K562 (cell line): ENCODE data around the gene MPND. TPM values are rescaled to one million over a fixed set of nuclear protein-coding genes. Genes with fewer than 3 reads are reported as not detected.

Experiments
- ATF1 ChIP-seq, 2 experiments: fragments of 450-650 bp in 1 of 2; IDR thresholded peaks; 2 replicates each; pipeline ENCODE4 v1.6.1; 2016; ENCODE audit warnings: missing compliant biosample characterization in 1 of 2, missing genetic modification characterization in 1 of 2
- ELF2 ChIP-seq: fragments of 250-450 bp; sonication (Bioruptor Pico); IDR thresholded peaks from 2 replicates; pipeline ENCODE4 v1.5.0; 2021; ENCODE audit warnings: mild to moderate bottlenecking
- JUND ChIP-seq, 2 experiments: IDR thresholded peaks; 2 replicates in 1 of 2; 3 replicates in 1 of 2; pipeline ENCODE4 v1.6.1; 2011; ENCODE audit warnings: borderline replicate concordance in 2 of 2, low read depth in 2 of 2, low read length in 2 of 2, improper control_type of control experiment in 1 of 2, missing biosample characterization in 1 of 2, missing genetic modification characterization in 1 of 2, missing genetic modification reagents in 1 of 2
- MCM3 ChIP-seq: fragments of 450-650 bp; IDR thresholded peaks from 2 replicates; pipeline ENCODE4 v1.6.1; 2016
- NCOA2 ChIP-seq, 2 experiments: fragments of 450-650 bp; IDR thresholded peaks; 2 replicates each; pipeline ENCODE4 v1.6.1; 2018; ENCODE audit warnings: mild to moderate bottlenecking in 2 of 2, moderate library complexity in 1 of 2; ENCODE audit not compliant: partially characterized antibody in 2 of 2
- PREB ChIP-seq: sonication (generic); formaldehyde crosslinking; IDR thresholded peaks from 2 replicates; pipeline ENCODE4 v1.8.1; 2023; ENCODE audit warnings: mild to moderate bottlenecking, missing genetic modification reagents
- RBM15 ChIP-seq: fragments of 200-400 bp; formaldehyde crosslinking; IDR thresholded peaks from 2 replicates; pipeline ENCODE4 v1.6.1; 2018; ENCODE audit warnings: mild to moderate bottlenecking, low read length, moderate library complexity; ENCODE audit not compliant: insufficient read depth
- SREBF1 ChIP-seq: fragments of 150-350 bp; IDR thresholded peaks from 2 replicates; pipeline ENCODE4 v1.6.1; 2014; ENCODE audit warnings: antibody characterized with exemption, low read depth, low read length, borderline replicate concordance
- STAG1 ChIP-seq: sonication (generic); formaldehyde crosslinking; IDR thresholded peaks from 2 replicates; pipeline ENCODE4 v1.5.0; 2020; ENCODE audit warnings: missing genetic modification reagents, borderline replicate concordance
- YY1 ChIP-seq, 3 experiments: IDR thresholded peaks; 2 replicates each; pipeline ENCODE4 v1.6.1; 2011; ENCODE audit warnings: low read length in 2 of 3, mild to moderate bottlenecking in 2 of 3, moderate library complexity in 2 of 3, borderline replicate concordance in 1 of 3, control low read depth in 1 of 3, low read depth in 1 of 3; ENCODE audit not compliant: insufficient read depth in 3 of 3, insufficient replicate concordance in 2 of 3, control insufficient read depth in 1 of 3, insufficient read length in 1 of 3; ENCODE audit errors: extremely low read depth in 1 of 3
- ZNF12 ChIP-seq: sonication (generic); formaldehyde crosslinking; IDR thresholded peaks from 2 replicates; pipeline ENCODE4 v1.4.0; 2020; ENCODE audit warnings: mild to moderate bottlenecking, missing genetic modification reagents
- ZNF444 ChIP-seq: fragments of 250-450 bp; sonication (Bioruptor Pico); IDR thresholded peaks from 2 replicates; pipeline ENCODE4 v1.4.0; 2020; ENCODE audit warnings: mild to moderate bottlenecking, moderate library complexity
- polyA plus RNA-seq, 8 experiments: library from polyadenylated mRNA; depleted of rRNA in 4 of 8; stranded (reverse) in 5 of 8; unstranded in 3 of 8; fragments of >200 nt; fragmentation: Nextera tagmentation in 2 of 8; fragmentation: Illumina TruSeq in 1 of 8; extraction: Ambion mirVana in 2 of 8; extraction: Trizol in 1 of 8; gene quantifications; 2 replicates each; pipeline versions ENCODE4 v1.2.1 to v1.2.3, GENCODE V29; 2011 to 2014; ENCODE audit warnings: inconsistent platforms in 1 of 8, missing spikeins in 1 of 8
- total RNA-seq, 7 experiments: library from RNA; depleted of rRNA in 6 of 7; stranded (reverse); fragments of >200 nt in 6 of 7; fragmentation: Illumina TruSeq in 2 of 7; extraction: Trizol in 2 of 7; gene quantifications; 2 replicates each; pipeline versions ENCODE4 v1.2.1 to v1.2.3, GENCODE V29; 2011 to 2021; ENCODE audit warnings: low replicate concordance in 1 of 7
- TF ChIP-seq, protein P1 (sequence below): fragments of 450-650 bp; IDR thresholded peaks from 2 replicates; pipeline ENCODE4 v1.6.1; 2016; ENCODE audit warnings: low read depth
- TF ChIP-seq, protein P2 (sequence below): sonication (generic); formaldehyde crosslinking; IDR thresholded peaks from 2 replicates; pipeline ENCODE4 v1.8.0; 2022; ENCODE audit warnings: mild to moderate bottlenecking, missing genetic modification reagents

The MPND gene
- total and polyA plus RNA-seq, 9 of the 15 experiments (the other 6 are each of a cell fraction or from before 2014, with no cell fraction given) = 0.25 to 14.0 (median 3.9) TPM

- TF ChIP-seq, protein P1, sequence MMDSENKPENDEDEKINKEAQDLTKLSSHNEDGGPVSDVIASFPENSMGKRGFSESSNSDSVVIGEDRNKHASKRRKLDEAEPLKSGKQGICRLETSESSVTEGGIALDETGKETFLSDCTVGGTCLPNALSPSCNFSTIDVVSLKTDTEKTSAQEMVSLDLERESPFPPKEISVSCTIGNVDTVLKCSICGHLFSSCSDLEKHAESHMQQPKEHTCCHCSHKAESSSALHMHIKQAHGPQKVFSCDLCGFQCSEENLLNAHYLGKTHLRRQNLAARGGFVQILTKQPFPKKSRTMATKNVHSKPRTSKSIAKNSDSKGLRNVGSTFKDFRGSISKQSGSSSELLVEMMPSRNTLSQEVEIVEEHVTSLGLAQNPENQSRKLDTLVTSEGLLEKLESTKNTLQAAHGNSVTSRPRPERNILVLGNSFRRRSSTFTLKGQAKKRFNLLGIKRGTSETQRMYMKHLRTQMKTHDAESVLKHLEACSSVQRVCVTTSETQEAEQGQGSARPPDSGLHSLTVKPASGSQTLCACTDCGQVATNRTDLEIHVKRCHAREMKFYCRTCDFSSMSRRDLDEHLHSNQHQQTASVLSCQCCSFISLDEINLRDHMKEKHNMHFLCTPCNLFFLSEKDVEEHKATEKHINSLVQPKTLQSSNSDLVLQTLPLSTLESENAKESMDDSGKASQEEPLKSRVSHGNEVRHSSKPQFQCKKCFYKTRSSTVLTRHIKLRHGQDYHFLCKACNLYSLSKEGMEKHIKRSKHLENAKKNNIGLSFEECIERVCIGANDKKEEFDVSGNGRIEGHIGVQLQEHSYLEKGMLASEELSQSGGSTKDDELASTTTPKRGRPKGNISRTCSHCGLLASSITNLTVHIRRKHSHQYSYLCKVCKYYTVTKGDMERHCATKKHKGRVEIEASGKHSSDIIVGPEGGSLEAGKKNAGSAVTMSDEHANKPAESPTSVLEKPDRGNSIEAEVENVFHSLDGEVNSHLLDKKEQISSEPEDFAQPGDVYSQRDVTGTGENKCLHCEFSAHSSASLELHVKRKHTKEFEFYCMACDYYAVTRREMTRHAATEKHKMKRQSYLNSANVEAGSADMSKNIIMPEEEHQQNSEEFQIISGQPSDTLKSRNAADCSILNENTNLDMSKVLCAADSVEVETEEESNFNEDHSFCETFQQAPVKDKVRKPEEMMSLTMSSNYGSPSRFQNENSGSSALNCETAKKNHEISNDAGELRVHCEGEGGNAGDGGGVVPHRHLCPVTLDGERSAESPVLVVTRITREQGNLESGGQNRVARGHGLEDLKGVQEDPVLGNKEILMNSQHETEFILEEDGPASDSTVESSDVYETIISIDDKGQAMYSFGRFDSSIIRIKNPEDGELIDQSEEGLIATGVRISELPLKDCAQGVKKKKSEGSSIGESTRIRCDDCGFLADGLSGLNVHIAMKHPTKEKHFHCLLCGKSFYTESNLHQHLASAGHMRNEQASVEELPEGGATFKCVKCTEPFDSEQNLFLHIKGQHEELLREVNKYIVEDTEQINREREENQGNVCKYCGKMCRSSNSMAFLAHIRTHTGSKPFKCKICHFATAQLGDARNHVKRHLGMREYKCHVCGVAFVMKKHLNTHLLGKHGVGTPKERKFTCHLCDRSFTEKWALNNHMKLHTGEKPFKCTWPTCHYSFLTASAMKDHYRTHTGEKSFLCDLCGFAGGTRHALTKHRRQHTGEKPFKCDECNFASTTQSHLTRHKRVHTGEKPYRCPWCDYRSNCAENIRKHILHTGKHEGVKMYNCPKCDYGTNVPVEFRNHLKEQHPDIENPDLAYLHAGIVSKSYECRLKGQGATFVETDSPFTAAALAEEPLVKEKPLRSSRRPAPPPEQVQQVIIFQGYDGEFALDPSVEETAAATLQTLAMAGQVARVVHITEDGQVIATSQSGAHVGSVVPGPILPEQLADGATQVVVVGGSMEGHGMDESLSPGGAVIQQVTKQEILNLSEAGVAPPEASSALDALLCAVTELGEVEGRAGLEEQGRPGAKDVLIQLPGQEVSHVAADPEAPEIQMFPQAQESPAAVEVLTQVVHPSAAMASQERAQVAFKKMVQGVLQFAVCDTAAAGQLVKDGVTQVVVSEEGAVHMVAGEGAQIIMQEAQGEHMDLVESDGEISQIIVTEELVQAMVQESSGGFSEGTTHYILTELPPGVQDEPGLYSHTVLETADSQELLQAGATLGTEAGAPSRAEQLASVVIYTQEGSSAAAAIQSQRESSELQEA = no peak
- TF ChIP-seq STAG1 (CRISPR knock-in tag) = no peak
- no peak for TF ChIP-seq ZNF444 (CRISPR knock-in tag)
- TF ChIP-seq MCM3 = no peak
- TF ChIP-seq ZNF12 = no peak
- TF ChIP-seq NCOA2 (IDR thresholded peaks at IDR 0.05; ENCODE audit: partially characterized antibody in 2 of 2) = no peak
- no peak for TF ChIP-seq RBM15
- TF ChIP-seq, protein P2, sequence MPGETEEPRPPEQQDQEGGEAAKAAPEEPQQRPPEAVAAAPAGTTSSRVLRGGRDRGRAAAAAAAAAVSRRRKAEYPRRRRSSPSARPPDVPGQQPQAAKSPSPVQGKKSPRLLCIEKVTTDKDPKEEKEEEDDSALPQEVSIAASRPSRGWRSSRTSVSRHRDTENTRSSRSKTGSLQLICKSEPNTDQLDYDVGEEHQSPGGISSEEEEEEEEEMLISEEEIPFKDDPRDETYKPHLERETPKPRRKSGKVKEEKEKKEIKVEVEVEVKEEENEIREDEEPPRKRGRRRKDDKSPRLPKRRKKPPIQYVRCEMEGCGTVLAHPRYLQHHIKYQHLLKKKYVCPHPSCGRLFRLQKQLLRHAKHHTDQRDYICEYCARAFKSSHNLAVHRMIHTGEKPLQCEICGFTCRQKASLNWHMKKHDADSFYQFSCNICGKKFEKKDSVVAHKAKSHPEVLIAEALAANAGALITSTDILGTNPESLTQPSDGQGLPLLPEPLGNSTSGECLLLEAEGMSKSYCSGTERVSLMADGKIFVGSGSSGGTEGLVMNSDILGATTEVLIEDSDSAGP (CRISPR knock-in tag) = no peak
- TF ChIP-seq ELF2 (CRISPR knock-in tag) = no peak
- TF ChIP-seq ATF1 (CRISPR knock-in tag; IDR thresholded peaks at IDR 0.05) = no peak
- TF ChIP-seq ATF1 (tag; IDR thresholded peaks at IDR 0.05) = peak; percentile 94
- TF ChIP-seq SREBF1 = no peak
- TF ChIP-seq PREB = 0 out of 2 replicates have a peak, but pooled peaks have one; percentile 62
- peak in 2 of 3 experiments; percentile 6 to 47 for TF ChIP-seq YY1 (IDR thresholded peaks at IDR 0.05; ENCODE audit: borderline replicate concordance in 1 of 3, control insufficient read depth in 1 of 3, extremely low read depth in 1 of 3, insufficient read depth in 3 of 3, insufficient read length in 1 of 3, insufficient replicate concordance in 2 of 3, low read depth in 1 of 3, low read length in 2 of 3)
- peak; percentile 99 for TF ChIP-seq JUND (IDR thresholded peaks at IDR 0.05; ENCODE audit: borderline replicate concordance, low read depth, low read length)
- peak; percentile 99 for TF ChIP-seq JUND (tag; IDR thresholded peaks at IDR 0.05; ENCODE audit: borderline replicate concordance, low read depth, low read length)
Measured at GRCh38 chr19:4375164-4376027, 32.0 kb downstream of the MPND start (continued).
